Measurements from ENCODE around the gene HOXB1. TPM values are rescaled to one million over a fixed set of nuclear protein-coding genes. Genes with fewer than 3 reads are reported as not detected.

Gene HOXB1
- total RNA-seq, 1 donor from 2014 or later, result not detected

- ATAC-seq, result no peak
- DNase-seq (ENCODE audit: low spot score), result no peak
Measured at GRCh38 chr17:48567646-48568354, 37.0 kb upstream of the HOXB1 start.

- DNase-seq (ENCODE audit: low spot score) (no peak), ATAC-seq (no peak)
Measured at GRCh38 chr17:48567209-48567608, 36.4 kb upstream of the HOXB1 start.

- DNase-seq (ENCODE audit: low spot score) (no peak), ATAC-seq (no peak)
Measured at GRCh38 chr17:48566717-48567116, 35.9 kb upstream of the HOXB1 start.

- DNase-seq (ENCODE audit: low spot score) (no peak), ATAC-seq (no peak)
Measured at GRCh38 chr17:48565925-48566710, 35.3 kb upstream of the HOXB1 start.

GRCh38 chr17:48565022-48565554 is 34.3 kb upstream of the HOXB1 start:
- no peak for DNase-seq (ENCODE audit: low spot score)
- ATAC-seq, result no peak

- ATAC-seq, result peak; percentile 41
- no peak for DNase-seq (ENCODE audit: low spot score)
Measured at GRCh38 chr17:48564188-48565021, 33.6 kb upstream of the HOXB1 start.

GRCh38 chr17:48563867-48564187 is 33.0 kb upstream of the HOXB1 start:
- ATAC-seq (no peak), DNase-seq (ENCODE audit: low spot score) (no peak)

- DNase-seq (ENCODE audit: low spot score) (no peak), ATAC-seq (no peak)
Measured at GRCh38 chr17:48563385-48563838, 32.6 kb upstream of the HOXB1 start.

- DNase-seq (ENCODE audit: low spot score) (no peak), ATAC-seq (no peak)
Measured at GRCh38 chr17:48562934-48563333, 32.1 kb upstream of the HOXB1 start.

GRCh38 chr17:48561884-48562810 is 31.3 kb upstream of the HOXB1 start:
- DNase-seq (ENCODE audit: low spot score) (no peak), ATAC-seq (no peak)

- ATAC-seq (peak; percentile 9), DNase-seq (ENCODE audit: low spot score) (no peak)
Measured at GRCh38 chr17:48559840-48560817, 29.3 kb upstream of the HOXB1 start.

- DNase-seq (ENCODE audit: low spot score) (no peak), ATAC-seq (no peak)
Measured at GRCh38 chr17:48559122-48559839, 28.5 kb upstream of the HOXB1 start.

- ATAC-seq (no peak), DNase-seq (ENCODE audit: low spot score) (no peak)
Measured at GRCh38 chr17:48558831-48559121, 28.0 kb upstream of the HOXB1 start.

- DNase-seq (ENCODE audit: low spot score), result no peak
- no peak for ATAC-seq
Measured at GRCh38 chr17:48558057-48558830, 27.4 kb upstream of the HOXB1 start.

- peak; percentile 25 for ATAC-seq
- DNase-seq (ENCODE audit: low spot score), result no peak
Measured at GRCh38 chr17:48556576-48557401, 26.0 kb upstream of the HOXB1 start.

GRCh38 chr17:48556229-48556575 is 25.4 kb upstream of the HOXB1 start:
- ATAC-seq, result no peak
- no peak for DNase-seq (ENCODE audit: low spot score)
